HCT116 (cell line): ENCODE results near the gene GOLM1.

Experiments used
- CBX3 ChIP-seq: IDR thresholded peaks from 2 replicates; pipeline ENCODE4 v1.6.1; 2012; ENCODE audit warnings: low read depth
- CEBPB ChIP-seq: IDR thresholded peaks from 2 replicates; pipeline ENCODE4 v1.6.1; 2012; ENCODE audit warnings: low read depth
- EGR1 ChIP-seq: IDR thresholded peaks from 2 replicates; pipeline ENCODE4 v1.6.1; 2012; ENCODE audit warnings: low read depth
- EZH2 ChIP-seq: fragments of 200-600 bp; sonication (generic); IDR thresholded peaks from 2 replicates; pipeline ENCODE4 v1.6.1; 2017; ENCODE audit warnings: antibody characterized with exemption, mixed run types
- JUND ChIP-seq: IDR thresholded peaks from 2 replicates; pipeline ENCODE4 v1.6.1; 2012
- POLR2A ChIP-seq: IDR thresholded peaks from 2 replicates; pipeline ENCODE4 v1.7.0; 2011; ENCODE audit warnings: borderline replicate concordance; ENCODE audit not compliant: insufficient read depth, insufficient read length; ENCODE audit errors: extremely low read depth
- RAD21 ChIP-seq: IDR thresholded peaks from 2 replicates; pipeline ENCODE4 v1.6.1; 2012; ENCODE audit warnings: low read depth, mild to moderate bottlenecking
- SRF ChIP-seq: IDR thresholded peaks from 2 replicates; pipeline ENCODE4 v1.6.1; 2012; ENCODE audit warnings: low read depth
- TCF7L2 ChIP-seq: IDR thresholded peaks from 2 replicates; pipeline ENCODE4 v1.7.0; 2011; ENCODE audit warnings: borderline replicate concordance, inconsistent platforms; ENCODE audit not compliant: insufficient read depth, insufficient read length; ENCODE audit errors: extremely low read depth
- YY1 ChIP-seq: IDR thresholded peaks from 2 replicates; pipeline ENCODE4 v1.6.1; 2011; ENCODE audit warnings: low read length, low read depth, moderate library complexity, mild to moderate bottlenecking; ENCODE audit not compliant: insufficient replicate concordance; ENCODE audit errors: extremely low read depth
- ZFX ChIP-seq: fragments of 450-650 bp; IDR thresholded peaks from 2 replicates; pipeline ENCODE4 v1.6.1; 2017
- TF ChIP-seq, protein P1 (sequence below), 3 experiments: fragments of 200-600 bp in 1 of 3; sonication (generic) in 1 of 3; IDR thresholded peaks in 2 of 3; conservative IDR thresholded peaks in 1 of 3; 2 replicates each; pipeline ENCODE4 v1.5.1; 2012 to 2017; ENCODE audit warnings: low read depth in 2 of 3, low read length in 2 of 3, antibody characterized with exemption in 1 of 3, borderline replicate concordance in 1 of 3, control low read depth in 1 of 3, mild to moderate bottlenecking in 1 of 3, mixed read lengths in 1 of 3, mixed run types in 1 of 3, moderate library complexity in 1 of 3; ENCODE audit not compliant: insufficient read depth in 1 of 3
- TF ChIP-seq, protein P2 (sequence below): IDR thresholded peaks from 2 replicates; pipeline ENCODE4 v1.6.1; 2012; ENCODE audit warnings: low read depth

DNA sequence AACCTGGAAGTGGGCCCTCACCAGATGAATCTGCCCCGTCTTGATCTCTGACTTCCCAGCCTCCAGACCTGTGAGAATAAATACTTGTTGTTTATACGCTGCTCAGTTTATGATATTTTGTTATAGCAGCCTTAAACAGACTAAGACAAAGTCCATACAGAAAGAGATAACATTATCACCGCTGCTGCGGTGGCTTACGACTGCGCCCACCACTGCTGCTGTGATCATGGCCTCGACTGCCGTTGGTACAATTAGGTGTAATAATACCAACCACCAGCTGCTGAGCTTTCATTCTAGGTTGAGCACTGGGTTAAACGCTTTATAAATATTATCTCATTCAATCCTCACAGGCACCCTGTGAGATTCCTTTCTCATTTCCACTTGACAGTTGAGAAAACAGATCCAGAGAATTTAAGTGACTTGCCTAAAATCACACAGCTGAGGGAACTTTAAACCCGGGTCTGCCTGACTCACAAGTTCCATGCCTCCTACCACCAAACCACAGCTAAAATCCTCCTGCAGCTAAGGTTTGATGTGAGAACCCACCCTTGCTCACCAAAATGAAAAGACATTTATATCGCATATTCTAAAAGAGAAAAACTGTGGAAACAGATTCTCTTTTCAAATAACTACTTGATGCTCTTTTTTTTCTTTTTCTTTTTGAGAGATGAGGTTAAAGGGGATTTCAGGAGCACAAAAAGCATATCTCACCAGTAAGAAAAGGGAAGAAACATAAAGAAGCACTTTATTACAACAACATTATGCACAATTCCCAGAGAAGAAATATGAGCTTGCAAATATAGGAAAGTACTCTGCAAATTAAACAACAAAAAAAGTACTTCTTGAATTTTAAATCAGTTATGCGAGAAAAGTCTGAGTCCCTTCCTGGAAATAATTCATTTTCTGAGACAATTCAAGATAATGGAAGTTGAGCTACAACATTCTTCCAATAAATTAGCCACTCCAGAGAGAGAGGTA, 23.9 kb downstream of the GOLM1 start:
- TF ChIP-seq CEBPB = no peak
- TF ChIP-seq JUND = no peak
- no peak for TF ChIP-seq TCF7L2
- no peak for TF ChIP-seq EGR1
- TF ChIP-seq, protein P1, sequence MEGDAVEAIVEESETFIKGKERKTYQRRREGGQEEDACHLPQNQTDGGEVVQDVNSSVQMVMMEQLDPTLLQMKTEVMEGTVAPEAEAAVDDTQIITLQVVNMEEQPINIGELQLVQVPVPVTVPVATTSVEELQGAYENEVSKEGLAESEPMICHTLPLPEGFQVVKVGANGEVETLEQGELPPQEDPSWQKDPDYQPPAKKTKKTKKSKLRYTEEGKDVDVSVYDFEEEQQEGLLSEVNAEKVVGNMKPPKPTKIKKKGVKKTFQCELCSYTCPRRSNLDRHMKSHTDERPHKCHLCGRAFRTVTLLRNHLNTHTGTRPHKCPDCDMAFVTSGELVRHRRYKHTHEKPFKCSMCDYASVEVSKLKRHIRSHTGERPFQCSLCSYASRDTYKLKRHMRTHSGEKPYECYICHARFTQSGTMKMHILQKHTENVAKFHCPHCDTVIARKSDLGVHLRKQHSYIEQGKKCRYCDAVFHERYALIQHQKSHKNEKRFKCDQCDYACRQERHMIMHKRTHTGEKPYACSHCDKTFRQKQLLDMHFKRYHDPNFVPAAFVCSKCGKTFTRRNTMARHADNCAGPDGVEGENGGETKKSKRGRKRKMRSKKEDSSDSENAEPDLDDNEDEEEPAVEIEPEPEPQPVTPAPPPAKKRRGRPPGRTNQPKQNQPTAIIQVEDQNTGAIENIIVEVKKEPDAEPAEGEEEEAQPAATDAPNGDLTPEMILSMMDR (IDR thresholded peaks at IDR 0.05 in 2 of 3, conservative IDR thresholded peaks at IDR 0.05 in 1 of 3; ENCODE audit: borderline replicate concordance in 1 of 3, insufficient read depth in 1 of 3, low read depth in 2 of 3, low read length in 2 of 3) = no peak
- TF ChIP-seq EZH2 = no peak
- no peak for TF ChIP-seq POLR2A
- TF ChIP-seq ZFX = no peak
- no peak for TF ChIP-seq CBX3
- TF ChIP-seq SRF = no peak
- TF ChIP-seq YY1 = no peak
- no peak for TF ChIP-seq RAD21
- TF ChIP-seq, protein P2, sequence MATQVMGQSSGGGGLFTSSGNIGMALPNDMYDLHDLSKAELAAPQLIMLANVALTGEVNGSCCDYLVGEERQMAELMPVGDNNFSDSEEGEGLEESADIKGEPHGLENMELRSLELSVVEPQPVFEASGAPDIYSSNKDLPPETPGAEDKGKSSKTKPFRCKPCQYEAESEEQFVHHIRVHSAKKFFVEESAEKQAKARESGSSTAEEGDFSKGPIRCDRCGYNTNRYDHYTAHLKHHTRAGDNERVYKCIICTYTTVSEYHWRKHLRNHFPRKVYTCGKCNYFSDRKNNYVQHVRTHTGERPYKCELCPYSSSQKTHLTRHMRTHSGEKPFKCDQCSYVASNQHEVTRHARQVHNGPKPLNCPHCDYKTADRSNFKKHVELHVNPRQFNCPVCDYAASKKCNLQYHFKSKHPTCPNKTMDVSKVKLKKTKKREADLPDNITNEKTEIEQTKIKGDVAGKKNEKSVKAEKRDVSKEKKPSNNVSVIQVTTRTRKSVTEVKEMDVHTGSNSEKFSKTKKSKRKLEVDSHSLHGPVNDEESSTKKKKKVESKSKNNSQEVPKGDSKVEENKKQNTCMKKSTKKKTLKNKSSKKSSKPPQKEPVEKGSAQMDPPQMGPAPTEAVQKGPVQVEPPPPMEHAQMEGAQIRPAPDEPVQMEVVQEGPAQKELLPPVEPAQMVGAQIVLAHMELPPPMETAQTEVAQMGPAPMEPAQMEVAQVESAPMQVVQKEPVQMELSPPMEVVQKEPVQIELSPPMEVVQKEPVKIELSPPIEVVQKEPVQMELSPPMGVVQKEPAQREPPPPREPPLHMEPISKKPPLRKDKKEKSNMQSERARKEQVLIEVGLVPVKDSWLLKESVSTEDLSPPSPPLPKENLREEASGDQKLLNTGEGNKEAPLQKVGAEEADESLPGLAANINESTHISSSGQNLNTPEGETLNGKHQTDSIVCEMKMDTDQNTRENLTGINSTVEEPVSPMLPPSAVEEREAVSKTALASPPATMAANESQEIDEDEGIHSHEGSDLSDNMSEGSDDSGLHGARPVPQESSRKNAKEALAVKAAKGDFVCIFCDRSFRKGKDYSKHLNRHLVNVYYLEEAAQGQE = no peak
